Mucosa of descending colon (tissue), 3 donors: Measurements from ENCODE around the gene RAPGEF6. TPM values are rescaled to one million over a fixed set of nuclear protein-coding genes. Genes with fewer than 3 reads are reported as not detected.

Experiments
- ATAC-seq: fragments of 200-7000 bp; cut with Tn5 transposase; one replicate; pipeline ENCODE4 v1.9.1; 2020; ENCODE audit warnings: mild to moderate bottlenecking, moderate library complexity
- DNase-seq, 3 donors: peaks; one replicate each; pipeline ENCODE4 v3.0.0-alpha.2; 2020
- H3K36me3 ChIP-seq: fragments of 200-600 bp; one replicate; pipeline ENCODE4 v1.8.0; 2021; ENCODE audit warnings: low read depth, mild to moderate bottlenecking
- H3K4me1 ChIP-seq: fragments of 200-600 bp; one replicate; pipeline ENCODE4 v1.8.0; 2021; ENCODE audit warnings: low read depth, mild to moderate bottlenecking
- H3K4me3 ChIP-seq: fragments of 200-600 bp; one replicate; pipeline ENCODE4 v1.8.0; 2021; ENCODE audit warnings: mild to moderate bottlenecking
- H3K9me3 ChIP-seq: fragments of 200-600 bp; one replicate; pipeline ENCODE4 v1.8.0; 2021; ENCODE audit warnings: mild to moderate bottlenecking
- intact Hi-C, 2 donors: fragments of 100-400 bp; cut with DNase I in 1 of 2; cut with micrococcal nuclease in 1 of 2; formaldehyde crosslinking; loops; one replicate each; pipeline versions ENCODE4 v1.11.0 to v1.11.1; 2022; cut with DNase I, micrococcal nuclease
- long read RNA-seq, 2 donors: library from polyadenylated mRNA; unstranded; transcript quantifications; one replicate each; pipeline ENCODE4 v2.0.0, GENCODE V29; 2019 to 2021
- total RNA-seq, 3 donors: library from RNA; stranded (reverse); fragmentation: NEBNext Ultra II Directional in 2 of 3; extraction: Animal tissue kit (Norgen Biotek cat#: 25700) in 2 of 3; gene quantifications; one replicate each; pipeline versions ENCODE4 v1.2.1 to v1.2.4, GENCODE V29; 2021 to 2023
- TF ChIP-seq, protein P1 (sequence below): fragments of 200-600 bp; IDR thresholded peaks from one replicate; pipeline ENCODE4 v1.8.0; 2022; ENCODE audit warnings: antibody characterized with exemption, mild to moderate bottlenecking
- donor health status: DM: no; HTN: no; CAD: no; lungs with moderate emphysema.
- donor health status: DM: no; HTN: no; CAD: no.
- donor health status: DM: no; HTN: yes; CAD: no.

Gene RAPGEF6, protein sequence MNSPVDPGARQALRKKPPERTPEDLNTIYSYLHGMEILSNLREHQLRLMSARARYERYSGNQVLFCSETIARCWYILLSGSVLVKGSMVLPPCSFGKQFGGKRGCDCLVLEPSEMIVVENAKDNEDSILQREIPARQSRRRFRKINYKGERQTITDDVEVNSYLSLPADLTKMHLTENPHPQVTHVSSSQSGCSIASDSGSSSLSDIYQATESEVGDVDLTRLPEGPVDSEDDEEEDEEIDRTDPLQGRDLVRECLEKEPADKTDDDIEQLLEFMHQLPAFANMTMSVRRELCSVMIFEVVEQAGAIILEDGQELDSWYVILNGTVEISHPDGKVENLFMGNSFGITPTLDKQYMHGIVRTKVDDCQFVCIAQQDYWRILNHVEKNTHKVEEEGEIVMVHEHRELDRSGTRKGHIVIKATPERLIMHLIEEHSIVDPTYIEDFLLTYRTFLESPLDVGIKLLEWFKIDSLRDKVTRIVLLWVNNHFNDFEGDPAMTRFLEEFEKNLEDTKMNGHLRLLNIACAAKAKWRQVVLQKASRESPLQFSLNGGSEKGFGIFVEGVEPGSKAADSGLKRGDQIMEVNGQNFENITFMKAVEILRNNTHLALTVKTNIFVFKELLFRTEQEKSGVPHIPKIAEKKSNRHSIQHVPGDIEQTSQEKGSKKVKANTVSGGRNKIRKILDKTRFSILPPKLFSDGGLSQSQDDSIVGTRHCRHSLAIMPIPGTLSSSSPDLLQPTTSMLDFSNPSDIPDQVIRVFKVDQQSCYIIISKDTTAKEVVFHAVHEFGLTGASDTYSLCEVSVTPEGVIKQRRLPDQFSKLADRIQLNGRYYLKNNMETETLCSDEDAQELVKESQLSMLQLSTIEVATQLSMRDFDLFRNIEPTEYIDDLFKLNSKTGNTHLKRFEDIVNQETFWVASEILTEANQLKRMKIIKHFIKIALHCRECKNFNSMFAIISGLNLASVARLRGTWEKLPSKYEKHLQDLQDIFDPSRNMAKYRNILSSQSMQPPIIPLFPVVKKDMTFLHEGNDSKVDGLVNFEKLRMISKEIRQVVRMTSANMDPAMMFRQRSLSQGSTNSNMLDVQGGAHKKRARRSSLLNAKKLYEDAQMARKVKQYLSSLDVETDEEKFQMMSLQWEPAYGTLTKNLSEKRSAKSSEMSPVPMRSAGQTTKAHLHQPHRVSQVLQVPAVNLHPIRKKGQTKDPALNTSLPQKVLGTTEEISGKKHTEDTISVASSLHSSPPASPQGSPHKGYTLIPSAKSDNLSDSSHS (N-terminal part only)
- total RNA-seq = 10 to 100 TPM; 21.4 to 22.1 (median 21.5) TPM
- long read RNA-seq, donor 1, partial matches to known transcripts = 4 of 5 reads
- long read RNA-seq, donor 1, other reads (novel, unspliced or antisense) = 1 of 5 reads
- long read RNA-seq, donor 2, partial matches to known transcripts = 2 of 2 reads
- long read RNA-seq, donor 2, other reads (novel, unspliced or antisense) = 0 of 2 reads

DNA sequence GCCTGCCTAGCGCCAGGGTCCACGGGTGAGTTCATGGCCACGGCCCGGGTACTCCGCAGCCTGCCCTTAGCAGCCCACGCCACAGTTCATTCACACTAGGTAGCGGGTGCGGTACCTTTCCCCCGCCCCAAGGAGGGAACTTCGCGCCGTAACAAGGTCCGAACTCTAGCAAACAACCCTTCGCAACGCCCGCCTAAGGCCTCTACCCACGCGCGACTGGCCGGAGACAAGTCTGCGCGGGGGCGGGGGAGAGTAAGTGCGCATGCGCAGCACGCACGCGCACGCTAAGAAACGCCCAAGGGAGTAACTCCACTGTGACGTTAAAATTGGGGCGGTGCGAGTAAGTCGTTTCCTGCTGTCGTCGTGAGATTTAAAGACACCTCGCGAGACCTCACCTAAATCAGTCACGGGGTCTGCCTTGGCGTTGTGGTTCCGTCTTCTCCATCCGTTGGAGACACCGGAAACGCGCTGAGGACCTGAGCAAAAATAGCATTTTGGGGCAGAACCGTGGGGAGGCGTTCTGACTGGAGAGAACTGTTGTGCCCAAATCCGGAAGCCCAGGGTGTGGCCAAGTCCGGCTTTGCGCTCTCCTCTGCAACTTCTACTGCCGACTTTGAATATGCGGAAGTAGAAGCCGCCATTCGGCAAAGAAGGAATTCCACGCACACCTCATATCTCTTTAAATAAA, at the start of gene RAPGEF6:
RAPGEF6 (minus strand) TSS at position 234 of the 688 bp plus-strand sequence; CDS start at position 35, 199 bp downstream.
- TF ChIP-seq, protein P1, sequence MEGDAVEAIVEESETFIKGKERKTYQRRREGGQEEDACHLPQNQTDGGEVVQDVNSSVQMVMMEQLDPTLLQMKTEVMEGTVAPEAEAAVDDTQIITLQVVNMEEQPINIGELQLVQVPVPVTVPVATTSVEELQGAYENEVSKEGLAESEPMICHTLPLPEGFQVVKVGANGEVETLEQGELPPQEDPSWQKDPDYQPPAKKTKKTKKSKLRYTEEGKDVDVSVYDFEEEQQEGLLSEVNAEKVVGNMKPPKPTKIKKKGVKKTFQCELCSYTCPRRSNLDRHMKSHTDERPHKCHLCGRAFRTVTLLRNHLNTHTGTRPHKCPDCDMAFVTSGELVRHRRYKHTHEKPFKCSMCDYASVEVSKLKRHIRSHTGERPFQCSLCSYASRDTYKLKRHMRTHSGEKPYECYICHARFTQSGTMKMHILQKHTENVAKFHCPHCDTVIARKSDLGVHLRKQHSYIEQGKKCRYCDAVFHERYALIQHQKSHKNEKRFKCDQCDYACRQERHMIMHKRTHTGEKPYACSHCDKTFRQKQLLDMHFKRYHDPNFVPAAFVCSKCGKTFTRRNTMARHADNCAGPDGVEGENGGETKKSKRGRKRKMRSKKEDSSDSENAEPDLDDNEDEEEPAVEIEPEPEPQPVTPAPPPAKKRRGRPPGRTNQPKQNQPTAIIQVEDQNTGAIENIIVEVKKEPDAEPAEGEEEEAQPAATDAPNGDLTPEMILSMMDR = no peak
- DNase-seq (peak; percentile 96 to 99 (median 97)), ATAC-seq (peak; percentile 95)
- Histone ChIP-seq H3K4me1 (peaks cover 44% of the 10 kb centered on the region), H3K9me3 (no peaks in the 10 kb centered on the region), H3K36me3 (no peaks in the 10 kb centered on the region), H3K4me3 (peak within 1 kb of the TSS; percentile 51)
- intact Hi-C loops = loop anchor here in 1 of 2 donors (5.0 kb wide), 1 partner anchor 162 kb away; the partner anchor contains the start of gene FNIP1

DNA sequence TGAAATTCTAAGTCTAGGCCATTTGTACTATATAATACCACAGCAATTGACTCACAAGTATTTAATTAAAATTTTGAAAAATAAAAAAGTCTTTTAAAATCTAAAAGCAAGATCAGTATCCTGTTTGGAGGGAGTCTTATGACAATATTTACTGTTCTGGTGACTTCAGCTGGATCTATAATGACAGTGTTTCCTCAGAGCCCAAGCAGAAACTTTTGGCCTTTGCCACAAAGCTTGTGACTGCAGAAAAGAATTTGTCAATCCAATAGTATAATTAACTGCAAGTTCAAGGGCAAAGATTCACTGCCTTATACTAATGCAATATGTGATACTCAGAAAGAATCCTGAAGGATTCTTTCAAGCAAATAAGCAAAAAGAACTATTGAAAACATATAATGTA, 49.6 kb upstream of the RAPGEF6 start:
- ATAC-seq (no peak), DNase-seq (no peak)
- TF ChIP-seq, protein P1 = no peak
- Histone ChIP-seq H3K4me1 (no peaks in the 10 kb centered on the region), H3K9me3 (no peaks in the 10 kb centered on the region), H3K4me3 (no peak overlapping the region), H3K36me3 (no peaks in the 10 kb centered on the region)
- intact Hi-C loops = no loop called here

DNA sequence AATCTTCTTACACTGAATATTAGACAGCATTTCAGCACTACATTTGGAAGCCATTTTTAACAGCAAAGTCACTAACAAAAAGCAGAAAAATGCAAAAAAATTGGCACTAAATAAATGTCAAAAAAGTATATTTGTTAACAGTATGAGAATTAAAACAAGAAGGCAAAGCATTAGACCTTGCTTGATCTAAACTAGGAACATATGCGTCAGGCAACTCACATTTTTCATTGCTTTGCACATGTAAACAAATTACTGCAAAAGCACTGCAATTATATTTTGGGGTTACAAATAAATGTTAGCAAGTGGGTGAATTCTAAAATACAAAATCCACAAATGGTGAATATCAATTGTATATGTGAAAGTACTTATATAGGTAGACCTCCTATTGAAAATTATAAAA, 49.0 kb upstream of the RAPGEF6 start:
- intact Hi-C loops = no loop called here
- TF ChIP-seq, protein P1 = no peak
- DNase-seq (no peak), ATAC-seq (no peak)
- H3K4me3 ChIP-seq = no peak overlapping the region
- no peaks in the 10 kb centered on the region for H3K9me3 ChIP-seq
- no peaks in the 10 kb centered on the region for H3K36me3 ChIP-seq
- no peaks in the 10 kb centered on the region for H3K4me1 ChIP-seq

DNA sequence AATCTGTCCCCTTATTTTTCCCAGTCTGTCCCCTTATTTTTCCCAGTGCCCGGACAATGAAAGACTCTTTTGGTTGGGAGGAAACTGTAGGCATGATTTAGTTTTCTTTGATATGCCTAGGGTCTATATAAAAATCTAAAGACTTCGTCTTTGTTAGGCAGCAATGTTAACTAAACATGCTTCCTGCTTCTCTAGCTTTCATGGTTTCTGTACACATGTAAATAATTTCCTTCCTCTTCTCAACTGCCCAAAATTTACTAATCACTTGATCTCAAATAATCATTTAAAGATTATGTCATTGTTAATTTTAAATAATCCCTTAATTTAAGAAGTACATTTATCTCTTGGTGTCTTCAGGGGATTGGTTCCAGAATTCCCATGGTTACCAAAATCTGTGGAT, 47.8 kb upstream of the RAPGEF6 start:
- no peak for ATAC-seq
- no peak for DNase-seq
- Histone ChIP-seq H3K9me3 (no peaks in the 10 kb centered on the region), H3K36me3 (no peaks in the 10 kb centered on the region), H3K4me3 (no peak overlapping the region), H3K4me1 (no peaks in the 10 kb centered on the region)
- TF ChIP-seq, protein P1 = no peak
- intact Hi-C loops = no loop called here
